ENCODE data around the gene SLC35E3. TPM values are rescaled to one million over a fixed set of nuclear protein-coding genes. Genes with fewer than 3 reads are reported as not detected.
A peak's percentile ranks its signal among the peaks of the same experiment; 100 is the strongest.

Gene SLC35E3
- total RNA-seq, 2 experiments from 2014 or later: 5.3 to 5.6 TPM

DNA sequence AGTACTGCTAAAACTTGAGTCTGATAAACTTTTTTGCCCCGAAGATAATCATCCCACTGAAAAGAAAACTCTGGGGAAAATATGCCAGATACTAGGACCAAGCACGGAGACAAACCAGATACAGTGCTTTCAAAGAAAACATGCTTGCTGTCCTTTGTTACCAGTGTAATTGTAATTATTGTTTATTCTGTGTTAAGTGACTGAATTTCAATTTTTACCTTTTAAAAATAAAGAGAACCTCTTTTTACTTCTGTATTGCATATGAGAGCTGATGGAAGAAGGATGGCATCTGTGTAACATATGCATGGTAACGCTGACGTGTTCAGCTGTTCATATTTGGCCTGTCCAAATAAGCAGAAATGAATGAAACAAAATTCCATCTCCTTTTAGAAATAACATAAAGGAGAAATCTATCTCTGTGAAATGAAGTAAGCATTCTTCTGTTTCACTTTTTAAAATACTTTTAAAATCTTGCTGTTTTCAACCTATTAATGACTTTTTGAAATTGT lies 22.5 kb downstream of the SLC35E3 start:
- ATAC-seq (no peak), DNase-seq (no peak)
- TF ChIP-seq, protein P1, sequence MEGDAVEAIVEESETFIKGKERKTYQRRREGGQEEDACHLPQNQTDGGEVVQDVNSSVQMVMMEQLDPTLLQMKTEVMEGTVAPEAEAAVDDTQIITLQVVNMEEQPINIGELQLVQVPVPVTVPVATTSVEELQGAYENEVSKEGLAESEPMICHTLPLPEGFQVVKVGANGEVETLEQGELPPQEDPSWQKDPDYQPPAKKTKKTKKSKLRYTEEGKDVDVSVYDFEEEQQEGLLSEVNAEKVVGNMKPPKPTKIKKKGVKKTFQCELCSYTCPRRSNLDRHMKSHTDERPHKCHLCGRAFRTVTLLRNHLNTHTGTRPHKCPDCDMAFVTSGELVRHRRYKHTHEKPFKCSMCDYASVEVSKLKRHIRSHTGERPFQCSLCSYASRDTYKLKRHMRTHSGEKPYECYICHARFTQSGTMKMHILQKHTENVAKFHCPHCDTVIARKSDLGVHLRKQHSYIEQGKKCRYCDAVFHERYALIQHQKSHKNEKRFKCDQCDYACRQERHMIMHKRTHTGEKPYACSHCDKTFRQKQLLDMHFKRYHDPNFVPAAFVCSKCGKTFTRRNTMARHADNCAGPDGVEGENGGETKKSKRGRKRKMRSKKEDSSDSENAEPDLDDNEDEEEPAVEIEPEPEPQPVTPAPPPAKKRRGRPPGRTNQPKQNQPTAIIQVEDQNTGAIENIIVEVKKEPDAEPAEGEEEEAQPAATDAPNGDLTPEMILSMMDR (IDR thresholded peaks at IDR 0.05): no peak
- Mint-ChIP-seq H3K9me3 (no peaks in the 10 kb centered on the region), H3K27me3 (no peaks in the 10 kb centered on the region), H3K4me1 (ENCODE audit: low read depth) (peaks cover 14% of the 10 kb centered on the region), H3K36me3 (ENCODE audit: low read depth) (peaks cover 5% of the 10 kb centered on the region), H3K27ac (no peak overlapping the region), H3K4me3 (no peak overlapping the region)
- CTCF ChIA-PET: no interaction called here
- POLR2A ChIA-PET: no interaction called here
- intact Hi-C loops (cut with micrococcal nuclease): no loop called here

DNA sequence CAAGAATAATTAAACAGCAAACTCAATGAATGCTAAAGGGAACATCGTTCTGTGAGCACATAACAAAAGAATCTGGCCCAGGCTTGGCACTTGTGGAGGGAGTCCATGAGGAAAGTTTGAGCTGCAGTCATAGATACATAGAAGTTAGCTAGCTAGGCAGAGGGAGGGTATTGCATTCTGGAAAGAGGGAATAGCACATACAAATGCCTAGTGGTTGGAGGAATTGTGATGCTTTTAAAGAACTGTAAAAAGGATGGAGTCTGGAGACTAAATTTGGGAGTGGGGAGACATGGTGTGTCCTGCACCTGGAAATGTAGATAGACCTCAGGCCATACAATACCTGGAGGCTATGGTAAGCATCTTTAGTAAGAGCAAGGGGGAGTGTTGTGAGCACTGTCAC lies 24.0 kb downstream of the SLC35E3 start:
- POLR2A ChIA-PET: no interaction called here
- intact Hi-C loops (cut with micrococcal nuclease): no loop called here

DNA sequence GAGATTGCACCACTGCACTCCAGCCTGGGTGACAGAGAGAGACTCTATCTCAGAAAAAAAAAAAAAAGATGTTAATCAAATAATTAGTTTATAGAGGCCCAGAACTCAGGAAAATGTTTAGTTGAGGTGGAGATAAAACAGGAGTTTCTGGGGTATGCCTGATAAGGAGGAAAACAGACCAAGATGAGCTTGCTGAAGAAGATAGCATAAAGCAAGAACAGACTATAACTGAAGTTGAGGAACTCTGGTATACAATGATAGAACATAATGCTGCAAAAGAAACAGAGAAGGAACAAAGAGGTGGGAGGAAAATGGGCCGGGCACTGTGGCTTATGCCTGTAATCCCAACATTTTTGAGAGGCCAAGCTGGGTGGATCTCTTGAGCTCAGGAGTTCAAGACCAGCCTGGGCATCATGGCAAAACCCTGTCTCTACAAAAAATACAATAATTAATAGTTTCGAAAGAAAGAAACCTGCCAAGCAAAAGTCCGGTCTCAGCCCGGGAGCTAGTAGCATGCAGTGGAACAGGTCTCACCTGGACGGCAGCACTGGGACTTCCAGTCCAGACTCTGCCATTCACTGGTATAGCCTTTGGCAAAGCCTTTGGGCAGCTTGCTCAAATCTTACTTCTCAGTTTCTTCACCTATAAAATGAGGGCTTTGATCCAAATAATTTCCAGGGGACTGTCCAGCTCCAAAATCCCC lies 25.4 kb downstream of the SLC35E3 start:
- intact Hi-C loops (cut with micrococcal nuclease): no loop called here
- Mint-ChIP-seq H3K27me3 (no peaks in the 10 kb centered on the region), H3K4me1 (ENCODE audit: low read depth) (peaks cover 19% of the 10 kb centered on the region), H3K9me3 (no peaks in the 10 kb centered on the region), H3K27ac (no peak overlapping the region), H3K36me3 (ENCODE audit: low read depth) (peaks cover 1% of the 10 kb centered on the region), H3K4me3 (no peak overlapping the region)
- TF ChIP-seq, protein P1 (IDR thresholded peaks at IDR 0.05): no peak
- POLR2A ChIA-PET: interaction anchor here (0.6 to 1.3 kb wide), 2 partner anchors 36 to 75 kb away, joined by 3 read pairs; partner anchors contain the start of gene MDM2
- CTCF ChIA-PET: interaction anchor here (1.1 to 1.3 kb wide), 2 partner anchors 10 to 19 kb away, joined by 3 to 4 read pairs; no protein-coding TSS in a partner anchor
- no peak for DNase-seq
- no peak for ATAC-seq

More for the DNA sequence above, 24.0 kb downstream of the SLC35E3 start:
- Mint-ChIP-seq H3K9me3 (no peaks in the 10 kb centered on the region), H3K4me1 (ENCODE audit: low read depth) (peaks cover 19% of the 10 kb centered on the region), H3K27ac (no peak overlapping the region), H3K36me3 (ENCODE audit: low read depth) (peaks cover 1% of the 10 kb centered on the region), H3K4me3 (no peak overlapping the region), H3K27me3 (no peaks in the 10 kb centered on the region)
- CTCF ChIA-PET: no interaction called here
- no peak for ATAC-seq
- TF ChIP-seq, protein P1 (IDR thresholded peaks at IDR 0.05): no peak
- DNase-seq: no peak

DNA sequence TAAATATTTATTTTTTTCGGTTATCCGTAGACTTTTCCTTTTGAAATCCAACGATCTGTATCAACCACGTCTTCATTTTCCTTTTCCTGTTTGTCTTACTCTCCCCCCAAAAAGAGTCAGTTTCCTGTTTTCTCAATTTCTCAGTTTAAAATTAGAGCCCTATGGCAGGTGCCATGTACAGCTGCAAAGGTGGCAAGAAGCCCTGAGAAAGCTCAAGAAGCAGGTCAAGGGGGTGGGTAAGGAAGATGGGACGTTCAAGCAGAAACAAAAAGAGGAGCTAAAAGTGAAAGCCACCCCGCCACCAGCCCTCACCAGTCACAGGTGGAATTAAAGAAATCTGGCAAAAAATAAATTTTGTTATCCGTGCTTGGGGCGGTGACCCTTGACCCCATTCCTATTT lies 26.7 kb downstream of the SLC35E3 start:
- Mint-ChIP-seq H3K36me3 (ENCODE audit: low read depth) (no peaks in the 10 kb centered on the region), H3K27ac (peak overlapping the region; percentile 71), H3K4me1 (ENCODE audit: low read depth) (peaks cover 19% of the 10 kb centered on the region), H3K9me3 (no peaks in the 10 kb centered on the region), H3K4me3 (peak overlapping the region; percentile 46), H3K27me3 (no peaks in the 10 kb centered on the region)
- no peak for ATAC-seq
- intact Hi-C loops (cut with micrococcal nuclease): no loop called here
- DNase-seq: peak; percentile 8
- POLR2A ChIA-PET: no interaction called here
- TF ChIP-seq, protein P1 (IDR thresholded peaks at IDR 0.05): no peak
- CTCF ChIA-PET: interaction anchor here (1.2 kb wide), 1 partner anchor 35 kb away, joined by 6 read pairs; the partner anchor contains the start of gene MDM2

DNA sequence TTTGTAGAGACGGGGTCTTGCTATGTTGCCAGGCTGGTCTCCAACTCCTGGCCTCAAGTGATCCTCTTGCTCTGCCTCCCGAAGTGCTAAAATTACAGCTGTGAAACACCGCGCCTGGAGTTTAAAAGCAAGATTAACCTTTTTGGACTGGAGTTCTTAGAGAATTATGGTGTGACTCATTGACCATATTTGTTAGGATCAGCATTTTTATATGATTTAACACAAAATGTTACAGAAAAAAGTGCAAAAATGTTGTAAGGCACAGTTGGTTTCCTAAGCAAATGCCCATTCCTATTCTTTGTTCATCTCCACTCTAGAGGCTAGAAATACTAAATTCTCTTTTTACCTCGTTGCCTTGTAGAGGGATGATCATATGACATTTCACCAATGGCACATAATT lies 27.6 kb downstream of the SLC35E3 start:
- CTCF ChIA-PET: interaction anchor here (1.2 kb wide), 1 partner anchor 34 kb away, joined by 6 read pairs; the partner anchor contains the start of gene MDM2
- intact Hi-C loops (cut with micrococcal nuclease): no loop called here
- no peak overlapping the region for H3K27ac Mint-ChIP-seq
- peaks cover 19% of the 10 kb centered on the region for H3K4me1 Mint-ChIP-seq (ENCODE audit: low read depth)
- no peaks in the 10 kb centered on the region for H3K36me3 Mint-ChIP-seq (ENCODE audit: low read depth)
- no peak overlapping the region for H3K4me3 Mint-ChIP-seq
- no peaks in the 10 kb centered on the region for H3K9me3 Mint-ChIP-seq
- no peaks in the 10 kb centered on the region for H3K27me3 Mint-ChIP-seq
- ATAC-seq: no peak
- DNase-seq: no peak
- TF ChIP-seq, protein P1 (IDR thresholded peaks at IDR 0.05): no peak
- POLR2A ChIA-PET: interaction anchor here (0.5 kb wide), 1 partner anchor 161 kb away, joined by 3 read pairs; no protein-coding TSS in a partner anchor
